Measurements from ENCODE around the gene EFCC1.

EFCC1 gene

DNA sequence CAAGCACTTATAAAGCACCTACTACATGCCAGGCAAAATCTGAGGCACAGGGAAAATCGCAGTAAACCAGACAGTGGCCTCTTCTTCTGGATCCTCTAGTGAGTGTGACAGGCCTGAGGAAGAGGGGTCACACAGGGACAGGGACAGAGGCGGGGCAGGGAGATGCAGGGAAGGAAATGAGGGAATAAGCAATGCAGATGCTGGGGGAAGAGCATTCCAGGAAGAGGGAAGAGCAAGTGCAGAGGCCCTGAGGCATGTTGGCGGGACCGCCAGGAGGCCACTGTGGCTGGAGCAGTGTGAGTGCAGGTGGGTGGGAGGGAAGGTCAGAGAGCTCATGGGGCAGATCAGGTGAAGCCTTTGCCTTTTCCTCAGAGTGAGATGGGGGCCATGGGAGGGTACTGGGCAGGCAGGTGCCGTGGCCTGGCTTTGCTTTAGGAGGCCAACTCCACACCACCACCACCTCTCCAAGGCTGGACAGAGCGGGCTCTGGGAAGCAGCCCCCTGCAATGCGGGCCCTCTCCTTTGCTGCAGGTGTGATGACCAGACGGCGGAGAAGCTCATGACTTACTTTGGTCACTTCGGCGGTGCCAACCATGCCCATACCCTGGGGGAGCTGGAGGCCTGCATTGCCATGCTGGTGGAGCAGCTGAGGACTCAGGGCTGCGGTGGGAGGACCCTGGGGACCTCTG, 32.7 kb downstream of the EFCC1 start:
- DNase-seq = no peak

DNA sequence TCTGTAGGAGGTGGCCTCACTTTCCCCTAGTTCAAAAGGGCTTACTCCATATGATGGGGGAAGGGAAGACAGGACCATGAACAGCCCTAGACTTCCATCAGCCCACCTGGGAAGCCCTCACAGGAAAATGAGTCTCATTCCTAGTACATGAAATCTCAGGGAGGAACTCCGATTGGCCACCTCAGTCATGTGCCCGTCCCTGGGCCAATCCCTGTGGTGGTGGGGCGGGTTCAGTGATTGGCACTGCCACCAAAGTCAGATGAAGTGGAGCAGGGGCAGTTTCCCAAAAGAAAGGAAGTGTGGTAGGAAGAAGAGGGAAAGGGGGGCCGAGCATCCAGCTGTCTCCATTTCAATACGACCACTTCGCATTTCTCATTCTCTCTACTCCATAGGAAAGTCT, 33.5 kb downstream of the EFCC1 start:
- DNase-seq = no peak

DNA sequence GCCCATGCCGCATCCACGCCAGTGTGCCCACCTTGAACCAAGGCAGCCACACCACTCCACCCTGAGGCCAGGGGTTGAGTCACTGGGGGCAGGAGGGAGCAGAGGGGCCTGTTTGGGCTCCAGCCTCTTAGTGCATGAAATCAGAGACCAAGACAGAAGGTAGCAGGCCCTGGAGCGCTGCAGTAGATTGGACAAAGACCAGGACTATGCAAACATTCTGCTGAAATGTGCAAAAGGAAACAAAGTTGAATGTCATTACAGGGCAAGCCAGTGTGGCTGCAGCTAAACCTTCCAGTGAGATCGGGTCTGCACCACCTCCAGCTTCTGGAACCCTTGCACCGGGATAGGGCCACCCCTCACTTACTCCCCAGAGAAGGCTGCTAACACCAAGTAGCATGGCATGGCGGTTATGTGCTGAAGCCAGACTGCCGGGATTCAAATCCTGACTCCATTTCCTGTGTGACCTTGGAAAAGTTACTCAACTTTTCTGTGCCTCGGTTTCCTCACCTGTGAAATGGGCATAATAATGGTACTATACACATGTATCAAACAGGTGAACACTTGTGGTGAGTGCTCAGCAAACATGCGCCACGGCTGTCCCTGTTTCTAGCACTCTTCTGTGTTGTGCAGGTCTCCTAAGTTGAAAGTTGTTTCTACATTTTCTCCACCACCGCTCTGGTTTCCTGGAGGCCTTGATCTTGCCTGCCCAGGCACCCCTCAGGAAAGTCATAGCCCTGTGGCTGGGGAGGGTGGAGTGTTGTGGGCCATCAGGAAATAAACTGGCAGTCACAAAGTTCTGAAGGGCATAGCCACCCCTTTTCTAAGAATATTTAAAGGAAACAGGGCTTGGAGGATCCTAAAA, 34.5 kb downstream of the EFCC1 start:
- DNase-seq = peak; percentile 48

DNA sequence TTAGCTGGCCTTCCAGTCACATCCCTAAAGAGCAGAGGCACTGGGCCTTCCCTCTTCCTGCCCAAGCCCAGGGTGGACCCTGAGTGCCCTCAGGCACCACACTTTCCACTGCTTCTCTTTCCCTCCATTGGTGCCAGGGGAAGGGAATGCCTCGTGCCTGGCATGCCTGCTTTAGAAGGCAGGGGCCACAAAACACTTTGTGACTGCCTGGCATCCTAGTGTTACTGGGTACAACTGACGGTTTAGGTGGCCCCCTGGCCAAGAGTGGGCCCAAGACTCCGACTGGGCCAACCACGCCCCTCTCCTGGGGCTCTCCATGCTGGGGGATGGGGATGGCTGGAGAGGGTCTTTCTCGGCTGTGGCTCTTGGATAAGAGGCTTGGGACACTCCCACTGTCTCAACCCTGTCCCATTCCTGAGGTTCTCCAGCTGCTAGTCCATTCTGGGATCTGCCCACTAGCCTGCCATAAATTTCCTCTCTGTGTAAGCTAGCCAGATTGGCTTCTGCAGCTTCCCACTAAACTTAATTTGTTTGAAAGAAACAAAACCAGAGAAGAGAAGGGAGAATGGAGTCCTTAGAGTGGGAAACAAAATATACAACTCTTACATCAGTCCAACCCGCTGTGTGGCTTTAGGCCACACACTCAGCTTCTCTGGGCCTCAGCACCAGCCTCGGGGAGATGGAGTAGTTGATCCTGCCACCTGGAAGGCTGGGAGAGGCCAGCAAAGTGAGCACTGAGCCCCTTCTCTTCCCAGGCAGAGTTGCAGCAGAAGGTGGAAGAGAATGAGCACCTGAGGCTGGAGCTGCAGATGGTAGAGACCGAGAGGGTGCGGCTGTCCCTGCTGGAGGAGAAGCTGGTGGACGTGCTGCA, 35.4 kb downstream of the EFCC1 start:
- peak; percentile 26 for DNase-seq

DNA sequence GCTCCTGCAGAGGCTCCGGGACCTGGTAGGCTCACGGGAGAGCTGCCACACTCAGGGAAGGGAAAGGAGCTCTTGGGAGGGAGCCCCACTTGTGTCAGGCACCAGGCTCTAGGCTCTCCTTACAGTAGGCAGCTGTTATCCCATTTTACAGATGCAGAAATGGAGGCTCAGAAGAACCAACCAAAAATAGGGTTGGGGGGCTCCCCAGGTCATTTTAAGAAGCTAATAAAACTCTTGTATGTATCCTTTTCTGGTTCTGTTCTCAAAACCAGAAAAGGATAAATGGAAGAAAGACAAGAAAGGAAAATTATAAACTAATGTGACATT, 36.0 kb downstream of the EFCC1 start:
- no peak for DNase-seq

DNA sequence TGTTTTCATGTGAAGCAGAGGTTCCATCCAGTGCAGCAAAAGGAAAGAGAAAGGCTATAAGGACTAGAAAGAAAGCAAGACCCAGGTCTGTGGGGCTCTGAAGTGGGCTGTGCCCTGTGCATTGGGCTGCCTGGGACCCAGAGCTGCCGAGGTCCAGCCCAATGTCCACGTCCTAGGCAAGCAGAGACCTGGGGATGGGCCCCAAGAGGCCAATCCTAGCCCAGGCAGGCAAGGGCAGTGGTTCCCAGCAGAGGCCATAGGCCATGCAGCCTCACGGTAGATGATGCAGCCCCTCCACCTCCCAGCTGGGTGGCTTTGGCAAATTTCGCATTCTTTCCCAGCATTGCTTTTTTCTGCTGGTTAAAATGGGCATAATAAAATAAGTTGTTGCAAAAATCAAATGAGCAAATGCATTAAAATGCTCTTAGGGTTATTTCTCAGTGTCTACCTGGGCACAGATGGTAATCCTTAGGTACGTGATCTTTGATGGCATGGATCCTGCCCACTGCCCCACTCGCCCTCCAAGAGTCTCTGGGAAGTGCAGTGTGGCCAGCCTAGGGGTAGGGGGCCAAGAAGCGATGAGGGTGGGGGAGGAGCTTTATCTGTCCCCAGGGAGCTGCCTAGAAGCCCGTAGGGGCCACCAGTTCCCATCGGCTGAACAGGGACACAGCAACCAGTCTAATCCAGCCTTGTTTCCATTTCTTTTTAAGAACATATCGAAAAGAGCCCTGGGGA, 37.2 kb downstream of the EFCC1 start:
- peak; percentile 35 for DNase-seq

DNA sequence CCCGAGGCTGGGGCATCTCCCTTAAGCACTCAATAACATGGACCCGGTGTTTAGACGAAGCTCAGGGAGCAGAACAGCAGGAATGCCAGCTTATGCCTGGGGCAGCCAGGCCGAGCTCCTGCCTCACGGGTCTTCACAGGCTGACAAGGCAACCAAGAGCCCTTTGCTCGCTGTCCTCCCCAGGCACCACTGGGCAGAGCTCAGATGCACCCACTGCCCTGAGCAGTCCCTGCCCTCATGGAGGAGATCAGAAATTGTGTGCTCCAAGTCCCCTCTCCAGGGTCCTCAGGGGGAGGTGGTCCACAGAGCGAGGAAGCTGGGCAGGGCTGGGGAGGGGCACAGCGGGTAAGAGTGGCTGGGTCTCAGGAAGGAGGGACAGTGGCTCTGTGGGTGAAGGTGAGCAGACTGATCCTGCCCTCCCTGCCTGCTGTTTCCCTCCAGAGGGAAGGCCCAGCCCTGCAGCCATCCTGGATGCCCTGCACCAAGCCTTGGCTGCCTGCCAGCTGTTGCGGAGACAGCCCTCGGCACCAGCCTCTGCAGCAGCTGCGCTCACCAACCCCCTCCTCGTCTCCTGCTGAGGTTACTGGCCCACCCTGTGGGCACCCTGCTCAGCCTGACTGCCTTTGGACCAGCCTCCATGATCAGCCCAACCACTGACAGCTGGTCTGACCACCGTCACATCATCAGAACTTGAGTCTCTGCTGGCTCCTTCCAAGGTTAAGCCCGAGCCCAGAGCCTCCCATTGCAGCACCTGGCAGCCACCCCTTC, 38.4 kb downstream of the EFCC1 start:
- peak; percentile 50 for DNase-seq

DNA sequence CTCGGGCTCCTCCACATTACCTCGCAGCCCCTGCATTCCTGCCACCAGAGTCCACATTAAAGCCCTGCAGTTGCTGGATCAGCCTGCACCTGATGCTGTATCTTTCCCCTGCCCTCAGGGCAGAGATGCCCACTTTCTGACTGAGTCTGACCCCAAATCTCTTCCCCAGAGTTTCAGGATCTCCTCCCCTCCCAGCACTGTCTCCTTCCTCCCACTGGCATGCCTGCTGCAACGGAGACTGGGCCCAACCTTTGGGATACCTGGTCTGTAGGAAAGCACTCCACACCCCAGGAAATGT, 38.9 kb downstream of the EFCC1 start:
- DNase-seq = peak; percentile 20

DNA sequence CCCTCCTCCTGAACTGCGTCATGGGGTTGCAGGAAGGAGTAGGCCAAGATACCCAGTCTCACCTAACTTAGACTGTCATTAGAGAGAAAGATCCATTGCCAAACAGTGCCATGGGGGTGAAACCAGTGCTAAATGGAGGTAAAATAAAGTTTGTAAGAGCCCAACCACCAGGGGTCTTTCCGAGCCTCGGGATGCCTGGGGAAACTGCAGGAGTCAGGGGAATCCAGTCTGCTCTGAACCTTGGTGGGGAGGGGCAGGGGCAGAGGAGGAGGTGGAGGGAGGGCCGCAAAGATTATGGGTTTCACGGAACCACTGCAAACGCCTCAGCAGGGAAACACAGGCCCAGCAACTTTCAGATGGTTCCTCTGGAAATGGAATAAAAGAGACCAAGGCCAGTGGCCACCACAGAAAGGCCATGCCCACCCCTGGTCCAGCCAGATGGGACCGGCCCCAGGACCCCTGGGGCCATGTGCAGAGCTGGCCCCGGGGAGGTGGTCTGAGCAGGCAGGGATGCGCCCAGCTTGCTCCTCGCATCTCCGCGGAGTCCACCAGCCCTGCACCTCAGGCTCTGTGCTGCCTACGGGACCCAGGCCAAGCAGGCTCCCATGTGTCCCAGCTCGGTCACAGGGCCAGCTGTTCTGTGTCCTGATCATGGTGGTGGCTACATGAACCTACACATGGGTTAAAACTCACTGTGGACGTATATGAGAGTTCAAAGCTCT, 39.6 kb downstream of the EFCC1 start:
- DNase-seq = peak; percentile 44

DNA sequence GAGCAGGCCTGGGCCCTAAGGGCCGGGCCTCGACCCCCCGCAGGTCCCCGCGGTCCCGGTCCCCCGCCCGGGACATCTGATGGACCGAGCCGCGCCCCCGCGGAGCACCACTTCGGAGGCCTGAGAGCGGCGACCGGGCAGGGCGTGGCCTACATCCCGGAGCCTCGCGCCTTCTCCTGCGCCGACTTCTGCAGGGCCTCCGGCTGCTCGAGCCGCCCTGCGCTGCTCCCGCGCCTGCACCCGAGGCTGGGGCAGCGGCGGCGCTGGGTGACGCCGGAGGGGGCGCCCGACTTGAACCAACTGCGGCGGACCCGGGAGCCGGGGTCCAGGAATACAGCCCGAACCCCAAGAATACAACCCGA, 44.6 kb downstream of the EFCC1 start:
- peak; percentile 35 for DNase-seq

DNA sequence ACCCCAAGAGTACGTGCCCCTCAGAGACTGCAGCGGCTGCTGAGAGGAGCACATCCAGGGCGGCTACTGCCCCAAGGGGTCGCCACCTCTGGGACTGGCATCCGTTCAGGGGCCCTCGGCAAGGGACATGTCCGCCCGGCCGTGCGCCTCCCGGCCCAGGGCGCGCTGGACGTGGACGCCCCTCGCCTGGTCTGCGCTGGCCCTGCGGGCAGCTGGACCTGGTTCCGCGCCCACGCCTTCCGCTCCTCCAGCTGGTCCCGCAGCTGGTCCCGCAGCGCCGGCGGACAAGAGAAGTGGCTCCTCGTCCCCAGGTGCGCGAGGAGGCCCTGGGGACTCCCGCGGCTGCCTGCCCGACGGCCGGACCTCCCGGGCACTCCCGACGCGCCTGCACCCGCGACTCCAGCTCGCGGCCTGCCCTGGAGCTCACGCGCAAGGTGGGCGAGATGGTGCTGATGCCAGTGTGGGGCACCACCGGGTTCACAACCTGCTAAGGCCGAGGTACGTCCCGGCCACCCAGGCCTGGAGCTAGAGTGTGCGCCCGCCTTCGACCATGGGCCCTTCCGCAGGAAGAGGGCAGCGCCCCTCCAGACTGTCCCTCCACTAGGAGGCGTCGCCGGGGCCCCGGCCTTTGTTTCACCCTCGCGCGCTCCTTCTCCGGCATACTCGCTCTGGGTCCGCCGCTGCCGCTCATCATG, 45.1 kb downstream of the EFCC1 start:
- DNase-seq = peak; percentile 49

DNA sequence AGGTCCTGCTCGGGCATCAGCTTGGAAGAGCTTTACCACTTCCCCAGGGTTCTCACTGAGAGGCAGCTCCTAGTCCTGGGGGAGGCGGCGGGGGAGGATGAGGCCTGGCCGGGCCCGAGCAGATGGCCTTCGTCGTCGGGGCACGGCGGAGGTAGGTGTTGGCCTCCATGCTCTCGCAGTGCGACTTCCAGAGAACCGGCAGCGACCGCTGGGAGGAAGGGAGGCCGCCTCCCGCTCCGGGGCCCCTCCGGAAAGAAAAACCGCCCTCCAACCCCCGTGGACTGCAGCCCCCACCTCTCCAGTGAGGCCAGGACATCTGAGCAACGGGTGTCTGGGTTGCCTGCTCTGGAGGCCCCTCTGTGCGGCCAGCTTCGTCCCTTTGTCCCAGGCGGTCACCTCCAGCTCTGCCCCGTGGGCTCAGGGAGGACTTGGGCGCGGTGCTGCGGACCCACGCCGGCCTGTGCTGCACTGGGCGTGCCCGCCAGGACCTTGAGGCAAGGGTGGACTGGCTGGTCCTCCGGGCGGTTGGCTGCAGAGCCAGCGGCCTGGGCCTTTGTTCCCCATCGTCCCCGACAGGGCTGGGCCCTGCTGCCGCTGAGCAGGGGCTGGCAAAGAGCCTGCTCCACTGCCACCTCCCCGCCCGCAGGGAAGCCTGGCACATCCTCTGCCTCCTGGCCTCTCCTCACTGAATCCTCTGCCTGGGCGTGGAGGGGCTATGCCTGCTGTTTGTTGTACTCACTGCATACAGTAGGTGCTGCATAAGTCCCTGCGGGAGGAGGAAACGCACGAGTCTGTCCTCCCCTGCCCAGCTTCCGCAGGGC, 45.8 kb downstream of the EFCC1 start:
- DNase-seq = peak; percentile 46

DNA sequence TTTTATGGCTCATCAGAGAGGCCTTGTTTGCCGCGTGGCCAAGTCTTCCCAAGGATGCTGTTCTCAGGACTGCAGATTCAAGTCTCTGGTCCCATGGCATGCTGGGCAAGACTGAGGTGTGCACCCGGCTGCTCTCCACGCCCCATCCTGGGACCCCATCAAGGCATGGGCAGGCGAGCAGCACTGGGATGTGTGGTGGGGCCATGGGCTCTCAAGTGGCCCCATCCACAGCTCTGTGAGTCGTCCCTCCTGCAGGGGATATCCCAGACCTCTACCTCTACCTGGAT, 46.4 kb downstream of the EFCC1 start:
- peak; percentile 32 for DNase-seq

DNA sequence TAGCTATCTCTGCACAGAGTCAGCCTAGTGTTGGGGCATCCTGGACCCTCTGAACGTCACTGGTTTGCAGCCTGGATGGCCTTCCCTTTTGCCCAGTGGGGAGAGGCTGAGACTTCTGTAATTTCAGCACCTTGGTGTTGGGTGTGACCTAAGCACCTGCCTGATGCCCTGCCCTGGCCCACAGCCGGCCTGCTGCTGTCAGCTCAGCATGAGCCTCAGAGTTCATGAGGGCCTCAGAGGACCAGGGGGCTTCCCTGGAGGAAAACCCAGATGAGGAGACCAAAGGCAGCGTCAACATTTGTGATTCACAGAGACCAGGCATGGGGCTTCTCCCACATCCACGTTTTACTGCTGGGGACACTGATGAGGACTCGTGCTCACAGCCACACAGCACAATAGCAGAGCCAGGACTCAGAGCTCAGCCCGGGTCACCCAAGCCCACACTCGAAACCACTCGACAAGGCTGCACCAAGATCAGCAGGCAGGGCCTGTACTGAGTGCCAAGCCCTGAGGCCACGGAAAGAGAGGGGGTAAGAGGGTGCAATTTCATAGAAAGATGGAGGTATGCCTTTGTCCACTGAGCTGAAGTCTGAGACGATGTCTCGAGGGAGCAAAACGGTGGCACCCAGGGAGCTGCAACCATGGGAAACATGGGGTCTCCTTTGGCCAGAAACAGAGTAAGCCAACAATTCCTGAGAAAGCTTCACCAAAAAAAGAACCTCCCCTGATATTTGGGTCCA, 49.6 kb downstream of the EFCC1 start:
- no peak for DNase-seq

DNA sequence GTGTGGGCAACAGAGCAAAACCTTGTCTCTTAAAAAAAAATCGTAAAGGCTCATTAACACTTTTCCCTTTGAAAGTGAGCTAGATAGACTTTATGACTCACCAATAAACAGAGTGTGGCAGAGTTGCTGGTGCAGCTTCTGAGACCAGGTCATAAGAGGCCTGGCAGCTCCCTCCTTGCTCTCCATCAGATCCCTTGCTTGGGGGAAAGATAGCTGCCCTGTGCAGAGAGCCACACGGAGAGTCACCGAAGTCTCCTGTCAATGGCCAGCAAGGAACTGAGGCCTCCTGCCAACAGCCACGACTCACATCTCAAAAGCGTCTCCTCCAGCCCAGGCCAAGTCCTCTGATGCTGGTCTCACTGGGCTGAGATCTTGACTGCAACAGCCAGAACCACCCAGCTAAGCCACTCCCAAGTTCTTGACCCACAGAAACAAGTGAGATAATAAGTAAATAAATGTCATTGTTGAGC, 50.8 kb downstream of the EFCC1 start:
- no peak for DNase-seq

DNA sequence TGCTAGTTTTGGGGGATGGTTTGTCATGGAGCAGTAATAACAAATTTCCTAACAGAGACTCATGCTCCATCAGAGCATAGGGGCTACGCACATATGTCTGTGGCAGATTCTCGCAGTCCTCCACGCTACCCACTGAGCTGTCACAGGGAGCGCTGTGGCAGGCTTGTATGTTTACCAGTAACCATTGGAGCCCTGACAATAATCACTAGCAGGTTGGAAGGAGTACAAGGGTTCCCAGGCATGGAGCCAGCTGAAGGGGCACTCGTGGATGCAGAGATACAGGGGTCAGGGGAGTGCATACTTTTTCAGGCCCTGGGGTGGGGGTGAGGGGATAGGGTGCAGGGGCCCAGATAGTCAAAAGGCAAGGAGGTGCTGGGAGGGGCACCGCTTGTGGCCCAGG, 51.6 kb downstream of the EFCC1 start:
- DNase-seq = no peak

DNA sequence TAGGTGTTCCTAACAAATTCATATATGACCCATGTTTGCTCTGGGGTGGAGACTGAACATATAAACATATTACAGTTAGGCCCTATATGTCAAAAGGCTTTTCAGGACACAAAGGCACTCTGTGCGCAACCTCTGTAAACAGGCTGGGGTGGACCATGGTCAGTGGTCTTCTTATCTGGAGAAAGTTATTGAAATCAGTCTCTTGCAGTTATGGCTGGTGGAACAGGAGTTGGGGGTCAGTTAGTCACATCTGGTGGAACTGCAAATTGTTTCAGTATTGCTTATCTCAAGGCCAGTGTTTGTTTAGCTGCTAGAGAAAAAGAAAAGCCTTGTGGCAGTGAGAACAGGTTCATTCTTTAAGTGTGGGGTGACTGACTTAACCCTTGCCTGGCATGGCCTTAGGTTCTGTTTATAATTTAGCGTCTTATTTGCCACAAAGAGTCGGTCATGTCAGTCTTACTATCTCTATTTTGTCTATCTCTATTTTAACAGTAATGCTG, 53.6 kb downstream of the EFCC1 start:
- no peak for DNase-seq

DNA sequence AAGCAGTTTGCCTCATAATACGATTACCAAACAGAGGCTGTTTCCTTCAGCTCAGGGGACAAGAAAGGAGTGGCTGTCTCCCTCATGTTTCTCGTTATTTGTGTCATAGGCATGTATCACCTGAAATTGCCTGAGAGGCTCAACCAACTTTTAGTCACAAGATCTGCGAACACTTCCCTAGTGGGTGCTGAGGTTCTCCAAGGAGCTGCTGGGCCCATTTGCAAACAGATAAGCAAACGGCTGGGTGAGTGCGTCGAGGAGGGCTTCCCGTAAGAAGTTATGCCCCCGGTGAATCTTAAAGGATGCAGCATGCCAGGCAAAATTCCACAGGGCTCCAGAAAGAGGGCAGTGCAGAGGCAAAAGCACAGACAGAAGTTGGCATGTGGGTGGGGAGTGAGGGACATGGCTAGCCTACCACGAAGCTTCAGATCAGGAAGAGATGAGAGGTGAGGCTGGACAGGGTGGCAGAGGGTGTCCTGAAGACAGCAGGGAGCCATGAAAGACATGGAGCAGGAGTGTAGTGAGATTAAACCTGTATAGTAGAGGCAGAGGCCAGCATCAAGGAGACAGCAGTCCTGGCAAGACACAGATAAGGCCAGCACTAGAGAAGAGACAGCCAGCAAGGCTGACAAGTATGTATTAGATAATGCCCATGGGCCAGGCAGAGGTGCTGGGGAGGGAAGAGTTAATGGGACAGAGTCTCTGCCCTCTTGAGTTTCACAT, 55.5 kb downstream of the EFCC1 start:
- DNase-seq = no peak

DNA sequence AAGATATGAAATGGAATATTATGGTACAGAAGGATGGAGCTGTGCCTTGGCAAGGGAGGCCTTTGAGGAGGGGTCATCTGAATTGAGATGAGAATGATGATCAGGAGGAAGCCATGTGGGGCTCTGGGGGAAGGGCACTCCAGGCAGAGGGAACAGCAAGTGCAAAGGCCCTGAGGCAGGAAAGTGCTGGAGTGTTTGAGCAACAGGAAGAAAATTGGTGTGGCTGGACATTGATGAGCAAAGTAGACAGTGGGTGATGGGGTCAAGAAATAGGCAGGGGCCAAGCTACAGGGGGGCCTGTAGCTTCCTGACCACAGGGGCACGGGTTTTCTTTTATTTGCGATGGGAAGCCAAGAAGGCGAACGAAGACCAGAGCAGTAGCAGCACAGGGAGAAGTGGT, 56.1 kb downstream of the EFCC1 start:
- no peak for DNase-seq

Measured in islet precursor cell (in vitro differentiated cells).